Activated CD8-positive, alpha-beta memory T cell treated with anti-CD3 and anti-CD28 coated beads for 24 hours (primary cell): ENCODE measurements around the gene CHCHD6.

Source experiments
- DNase-seq: peaks from one replicate; pipeline ENCODE4 v3.0.0-alpha.2; 2020

CHCHD6 gene

DNA sequence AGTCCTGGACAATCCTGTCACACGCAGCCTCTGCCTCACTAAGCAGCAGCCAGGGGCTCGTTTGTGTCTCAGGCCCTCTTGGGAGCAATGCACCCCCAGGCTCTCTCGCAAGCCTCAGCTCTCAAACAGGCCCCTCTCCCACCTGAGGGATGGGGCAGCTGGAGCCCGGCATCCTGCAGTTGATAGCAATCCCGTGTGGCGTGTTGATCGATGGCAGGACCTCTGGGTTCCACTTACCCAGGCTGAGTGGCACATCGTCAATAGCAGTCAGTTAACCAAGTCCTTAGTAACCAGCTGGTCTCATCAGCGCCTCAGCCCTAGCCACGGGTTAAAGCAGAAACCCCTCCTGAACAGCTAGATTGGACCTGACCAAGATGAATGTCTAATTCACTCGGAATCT lies 242.4 kb downstream of the CHCHD6 start:
- DNase-seq: no peak

DNA sequence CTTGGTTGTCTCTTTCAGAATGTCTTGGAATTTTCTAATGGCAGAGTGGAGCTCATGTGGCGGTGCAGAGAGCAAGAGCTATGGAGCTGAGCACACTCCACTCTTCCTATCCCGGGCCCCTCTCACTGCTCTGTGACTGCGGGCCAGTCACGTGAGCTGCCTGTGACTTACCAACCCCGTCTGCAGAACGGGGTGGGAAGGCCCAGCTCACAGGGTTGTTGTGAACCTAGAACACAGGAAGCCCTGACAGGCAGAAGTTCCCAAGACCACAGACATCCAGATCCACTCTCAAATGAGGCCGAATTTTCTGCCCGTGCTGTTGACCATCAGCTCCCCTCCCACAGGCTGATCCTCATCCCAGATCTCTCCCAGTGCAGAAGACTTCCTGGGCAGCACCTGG lies 243.4 kb downstream of the CHCHD6 start:
- DNase-seq: no peak

DNA sequence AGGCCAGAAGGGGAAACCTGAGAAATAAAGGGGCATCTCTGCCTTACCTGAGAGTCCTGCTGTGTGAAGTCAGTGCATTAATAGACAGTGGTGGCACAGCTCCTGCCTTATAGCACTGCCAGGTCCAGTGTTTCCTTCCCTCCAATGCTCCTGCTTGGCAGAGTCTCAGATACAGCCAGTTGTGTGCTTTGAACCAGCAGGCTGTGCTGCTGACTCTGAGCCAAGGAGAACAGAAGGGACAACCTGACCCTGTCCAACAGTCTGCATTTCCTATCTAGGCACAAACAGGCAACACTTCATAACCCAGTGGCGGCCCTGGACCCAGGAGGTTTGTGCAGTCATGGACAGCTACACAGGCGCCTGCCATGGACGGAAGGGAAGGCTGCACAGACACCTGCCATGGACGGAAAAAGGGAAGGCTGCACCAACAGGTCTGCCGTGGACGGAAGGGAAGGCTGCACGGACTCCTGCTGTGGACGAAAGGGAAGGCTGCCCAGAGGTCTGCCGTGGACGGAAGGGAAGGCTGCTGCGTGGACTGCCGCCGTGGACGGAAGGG lies 245.0 kb downstream of the CHCHD6 start:
- DNase-seq: no peak

DNA sequence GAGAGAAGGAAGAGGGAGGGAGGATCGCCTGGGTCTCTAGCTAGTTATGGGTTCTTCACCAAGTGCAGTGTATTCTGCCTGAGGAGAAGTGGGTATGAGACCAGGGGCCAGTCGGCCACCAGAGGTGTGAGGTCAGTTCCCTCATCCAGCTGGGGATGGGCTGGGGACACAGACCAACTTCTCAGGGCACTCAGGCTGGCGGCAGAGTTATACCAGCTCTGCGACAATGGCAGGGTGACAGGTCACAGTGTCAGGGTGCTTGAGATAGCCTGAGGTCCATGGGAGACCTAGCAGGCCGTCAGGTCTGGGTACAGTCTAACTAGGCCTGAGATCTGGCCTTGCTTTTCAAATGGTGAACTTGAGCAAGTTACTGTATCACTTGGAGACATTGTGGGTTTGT lies 247.5 kb downstream of the CHCHD6 start:
- DNase-seq: no peak

DNA sequence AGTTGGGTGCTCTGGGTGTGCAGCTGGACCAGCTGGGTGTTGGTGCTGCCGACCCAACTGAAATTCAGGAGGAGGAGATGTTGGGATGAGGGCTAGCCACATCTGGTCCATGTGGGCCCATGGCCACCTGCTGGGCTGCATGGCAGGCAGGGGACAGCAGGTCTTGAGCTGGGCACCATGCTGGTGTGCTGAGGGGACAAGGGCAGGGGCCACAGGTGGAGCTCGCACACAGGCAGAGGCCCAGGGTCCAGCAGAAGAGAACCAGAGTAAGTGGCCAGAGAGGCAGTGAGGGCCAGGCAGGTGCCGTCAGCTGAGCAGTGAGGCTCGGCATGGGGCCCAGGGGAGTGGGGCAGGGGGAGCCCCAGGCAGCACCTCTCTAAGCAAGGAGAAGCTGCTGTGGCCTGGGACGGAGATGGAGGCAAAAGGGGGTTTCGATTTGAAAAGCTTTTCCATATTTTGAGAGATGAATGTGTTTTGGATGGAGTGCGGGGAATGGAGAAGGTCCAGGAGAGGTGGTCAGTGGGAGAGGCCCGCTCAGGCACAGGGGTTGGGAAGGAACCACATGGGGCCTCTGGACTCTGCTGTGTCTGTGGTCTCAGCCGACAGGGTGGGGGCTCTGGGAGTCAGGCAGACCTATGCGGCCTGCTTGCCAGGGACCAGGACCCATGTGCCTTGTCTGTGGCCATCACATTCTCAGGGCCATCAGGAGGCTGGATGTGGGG lies 248.4 kb downstream of the CHCHD6 start:
- no peak for DNase-seq

DNA sequence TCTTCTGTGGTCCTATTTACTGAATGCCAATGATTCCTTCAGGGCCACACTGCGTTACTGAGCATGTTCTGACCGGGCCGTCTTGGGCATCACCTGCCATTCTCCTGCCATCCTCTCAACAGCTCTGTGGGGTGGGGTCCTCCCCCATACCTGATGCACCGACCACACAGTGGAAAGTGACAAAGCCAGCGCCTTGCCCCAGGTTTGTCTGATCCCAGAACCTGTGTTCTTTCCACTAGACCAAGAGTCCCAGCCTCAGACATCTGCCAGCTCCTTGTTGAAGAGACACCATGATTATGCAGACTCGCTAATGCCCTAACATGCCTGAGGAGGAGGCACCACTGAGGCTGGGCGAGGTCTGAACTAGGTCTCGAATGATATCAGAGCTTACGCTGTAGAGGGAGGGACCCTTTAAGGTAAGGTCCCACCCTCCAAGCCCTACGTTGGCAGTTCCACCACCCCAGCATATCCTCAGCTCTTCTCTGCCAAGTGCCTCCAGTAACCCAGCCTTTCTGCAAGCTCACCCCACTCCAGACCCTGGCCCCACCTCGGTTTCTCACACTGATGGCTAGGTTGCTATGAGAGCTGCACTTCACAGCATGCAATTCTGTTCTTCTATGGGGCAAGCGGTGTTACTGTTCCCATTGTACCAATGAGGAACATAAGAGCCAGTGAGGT lies 249.1 kb downstream of the CHCHD6 start:
- DNase-seq: no peak

DNA sequence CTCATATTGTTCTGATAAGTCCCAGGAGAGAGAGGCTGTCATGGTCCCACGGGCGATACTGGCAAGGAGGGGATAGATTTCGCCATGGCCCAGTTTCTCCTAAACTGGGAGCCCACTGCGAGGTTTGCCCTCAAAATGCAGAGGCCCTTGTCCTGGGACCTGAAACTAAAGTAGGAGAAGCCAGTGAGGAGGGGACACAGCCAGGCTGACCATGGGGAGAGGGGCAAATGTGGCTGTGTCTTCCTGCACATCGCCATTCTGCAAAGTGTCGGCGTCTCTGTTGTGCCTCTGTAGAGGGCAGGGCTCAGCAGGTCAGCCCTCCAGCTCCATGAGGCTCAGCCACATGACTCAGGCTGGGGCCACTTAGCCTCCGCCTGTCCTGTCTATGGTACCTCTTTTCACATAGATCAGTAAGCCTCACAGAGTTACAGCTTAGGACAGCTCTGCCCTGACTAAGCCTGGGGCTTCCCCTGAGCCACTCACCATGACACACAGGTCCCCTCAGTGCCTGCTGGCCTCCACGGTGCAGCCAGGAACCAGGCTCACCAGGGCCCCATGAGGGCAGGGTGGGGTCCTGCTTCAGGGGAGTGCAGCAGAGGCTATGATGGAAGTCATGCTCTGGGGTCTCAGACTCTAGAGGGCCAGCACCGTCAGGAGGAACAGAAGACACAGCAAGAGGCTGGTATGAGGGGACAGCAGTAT lies 250.3 kb downstream of the CHCHD6 start:
- no peak for DNase-seq

DNA sequence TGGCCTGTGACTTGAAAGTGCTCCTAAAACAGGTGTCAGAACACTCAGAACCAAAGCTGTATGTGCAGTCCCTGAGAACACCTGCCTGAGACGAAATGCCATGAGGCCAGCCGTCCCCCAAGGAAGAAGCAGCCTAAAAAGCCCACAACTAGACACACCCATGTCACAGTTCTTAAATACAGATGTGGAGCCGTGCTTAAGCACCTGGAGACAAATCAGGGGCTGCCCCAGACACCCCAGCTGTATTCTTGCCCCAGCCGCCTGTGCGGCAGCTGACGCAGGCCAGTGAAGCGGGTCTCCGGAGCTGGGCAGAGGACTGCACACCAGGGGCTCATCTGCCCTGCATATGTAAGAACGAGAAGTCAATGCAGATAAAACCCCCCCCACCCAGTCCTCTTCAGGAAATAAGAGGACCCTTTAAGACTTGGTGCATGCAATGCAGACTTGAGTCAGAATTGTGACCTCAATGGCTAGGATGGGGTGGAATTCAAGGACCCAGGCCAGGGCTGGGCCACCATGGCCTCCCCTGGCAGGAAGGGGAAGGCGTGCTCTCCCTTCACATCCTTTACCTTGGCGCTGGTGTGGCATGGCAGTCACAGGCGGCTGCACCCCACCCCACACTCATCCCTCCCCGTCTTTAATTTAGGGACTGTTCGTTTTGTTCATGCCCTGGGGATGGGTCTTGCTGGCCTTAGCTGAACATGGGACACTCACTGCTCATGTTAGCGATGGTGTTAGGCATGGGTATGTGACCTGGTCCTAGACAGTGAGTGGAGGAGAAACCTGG lies 251.2 kb downstream of the CHCHD6 start:
- DNase-seq: no peak

DNA sequence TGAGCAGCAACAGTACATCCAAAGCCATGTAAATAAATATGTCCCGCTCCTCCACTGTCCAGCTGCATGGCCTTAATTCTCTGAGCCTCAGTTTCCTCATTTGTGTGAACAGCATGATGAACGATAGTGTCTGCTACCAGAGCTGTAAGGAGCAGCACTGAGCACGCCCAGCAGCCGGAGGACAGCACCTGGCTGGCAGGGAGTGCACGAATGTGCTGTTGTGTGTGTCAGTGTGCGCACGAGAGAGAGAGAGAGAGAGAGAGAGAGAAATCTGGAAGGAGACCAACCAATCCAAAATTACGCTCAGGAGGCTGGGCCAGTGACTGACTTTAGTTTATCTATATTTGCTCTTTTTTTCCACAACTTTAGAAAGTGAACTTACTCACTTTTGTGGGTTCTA lies 252.3 kb downstream of the CHCHD6 start:
- DNase-seq: no peak

DNA sequence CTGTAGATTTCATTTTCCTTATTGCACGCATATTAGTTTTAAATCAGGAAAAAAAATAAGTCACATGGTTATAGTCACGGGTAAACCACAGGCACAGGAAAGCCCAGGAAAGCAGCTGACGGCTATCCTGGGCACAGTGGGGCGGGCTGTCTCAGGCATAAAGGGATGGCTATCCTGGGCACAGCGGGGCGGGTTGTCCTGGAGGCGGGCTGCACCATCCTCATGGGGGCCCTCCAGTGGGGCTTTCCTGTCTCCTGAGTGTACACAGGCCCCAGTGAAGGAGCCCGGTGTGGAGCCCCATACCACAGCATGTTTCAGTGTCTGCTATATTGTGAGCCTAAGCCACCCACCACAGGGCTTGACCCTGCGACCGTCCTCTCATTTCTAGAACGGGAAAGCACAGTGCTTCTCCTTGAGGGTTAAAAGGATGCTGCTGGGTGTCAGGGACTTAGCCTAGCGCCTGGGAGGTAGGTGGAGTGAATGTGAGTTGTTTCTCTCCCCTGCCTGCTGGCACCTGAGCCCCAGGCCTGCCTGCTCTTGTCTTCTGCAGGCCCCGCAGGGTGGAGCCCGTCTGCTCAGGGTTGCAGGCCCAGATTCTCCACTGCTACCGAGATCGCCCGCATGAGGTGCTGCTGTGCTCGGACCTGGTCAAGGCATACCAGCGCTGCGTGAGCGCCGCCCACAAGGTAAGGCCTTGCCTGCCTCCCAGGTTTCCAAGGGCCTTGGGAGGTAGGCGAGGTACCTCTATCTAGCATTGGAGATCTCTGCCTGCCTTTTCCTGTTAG lies 253.0 kb downstream of the CHCHD6 start:
- DNase-seq: no peak

DNA sequence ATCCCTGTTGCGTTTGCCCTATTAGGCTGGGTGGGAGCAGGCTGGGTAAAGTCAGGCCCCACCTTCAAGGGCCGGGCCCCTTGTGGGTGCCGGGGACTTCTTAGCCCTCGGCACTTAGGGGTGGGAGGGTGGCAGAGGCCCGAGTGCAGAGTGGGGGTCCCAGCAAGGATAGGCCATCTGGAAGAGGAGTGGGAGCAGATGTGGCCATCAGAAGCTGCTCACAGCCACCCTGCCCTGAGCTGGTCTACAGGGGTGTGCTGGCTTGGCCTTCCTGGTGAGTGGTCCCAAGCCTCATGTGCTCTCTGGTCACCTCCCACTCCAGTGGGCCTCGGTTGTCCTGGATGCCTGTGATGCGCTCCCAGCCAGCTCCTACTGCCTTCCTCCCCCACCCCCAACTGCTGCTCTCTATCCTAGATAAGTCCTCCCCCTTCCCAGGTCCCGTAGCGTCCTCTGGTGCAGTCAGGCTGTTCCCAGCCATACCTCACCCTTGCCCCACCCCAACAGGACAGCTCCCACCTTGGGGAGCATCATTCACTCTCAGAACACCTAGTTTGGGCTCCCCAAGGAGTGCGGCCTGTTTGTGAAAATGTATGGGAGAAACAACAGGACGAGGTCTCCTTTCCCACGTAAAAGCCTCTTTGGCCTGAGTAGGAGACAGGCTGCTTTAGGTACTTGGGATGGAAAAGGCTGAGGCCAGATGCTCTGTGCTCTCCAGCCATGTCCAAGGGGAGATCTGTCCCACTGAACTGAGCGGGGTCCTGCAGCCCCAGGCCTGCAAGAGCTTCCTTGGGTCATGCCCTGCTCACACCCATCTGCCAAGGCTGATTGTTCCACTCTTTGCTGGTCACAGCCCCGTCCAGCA lies 254.0 kb downstream of the CHCHD6 start:
- no peak for DNase-seq

DNA sequence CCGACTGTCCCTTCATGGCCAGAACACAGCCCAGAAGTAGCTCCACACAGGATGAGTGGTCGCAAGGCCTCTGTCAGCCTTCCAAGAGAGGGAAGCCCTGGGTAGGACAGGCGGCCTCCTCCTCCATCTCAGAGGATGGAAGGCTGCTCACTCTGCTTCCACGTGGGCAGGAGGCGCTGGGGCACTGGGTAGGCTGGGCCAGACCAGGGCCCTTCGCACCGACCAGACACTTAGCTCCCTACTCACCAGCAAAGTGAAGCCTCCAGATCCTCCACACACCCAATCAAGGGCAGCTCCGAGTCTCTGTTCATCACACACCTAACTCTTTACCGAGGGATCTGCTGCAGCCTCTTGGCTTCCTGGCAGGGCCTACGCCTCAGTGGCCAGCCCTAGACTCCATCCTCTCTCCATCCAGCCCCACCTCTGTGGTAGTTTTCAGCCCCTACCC lies 254.6 kb downstream of the CHCHD6 start:
- no peak for DNase-seq

DNA sequence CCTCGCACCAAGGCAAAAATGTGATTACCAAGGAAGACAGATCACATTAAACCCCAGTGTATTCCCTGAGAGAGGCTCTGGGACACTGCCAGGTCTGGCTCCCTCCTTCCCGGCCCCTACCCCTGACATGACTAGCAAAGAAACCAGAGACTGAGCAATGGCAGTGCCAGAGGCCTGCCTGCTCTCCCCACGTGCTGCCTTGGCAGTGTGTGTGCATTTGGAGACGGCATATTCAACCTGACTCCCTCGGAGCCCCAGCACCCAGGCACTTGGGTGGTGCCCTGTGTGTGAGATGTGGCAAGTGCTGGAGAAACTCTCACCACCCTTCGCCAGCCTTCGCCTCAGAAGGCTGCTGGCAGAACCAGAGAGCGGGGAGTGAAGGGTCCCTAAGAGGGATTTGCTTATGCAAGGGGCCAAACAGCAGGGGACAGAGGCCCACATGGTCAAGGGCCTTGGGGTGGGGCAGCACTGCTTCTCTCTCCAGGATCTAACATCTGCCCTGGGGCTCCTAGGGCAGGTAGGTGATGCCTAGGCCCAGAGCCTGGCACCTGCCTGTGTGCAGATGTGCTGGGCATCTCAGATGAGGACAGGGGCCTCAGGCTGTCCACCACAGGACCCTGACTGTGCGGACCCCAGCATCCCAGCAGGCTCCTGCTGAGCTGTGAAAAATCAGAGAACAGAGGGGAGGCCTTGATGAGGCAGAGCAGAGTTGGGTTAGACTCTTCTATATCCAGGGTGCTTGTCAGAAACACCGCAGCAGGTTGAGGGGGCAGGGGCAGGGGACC lies 255.3 kb downstream of the CHCHD6 start:
- no peak for DNase-seq

DNA sequence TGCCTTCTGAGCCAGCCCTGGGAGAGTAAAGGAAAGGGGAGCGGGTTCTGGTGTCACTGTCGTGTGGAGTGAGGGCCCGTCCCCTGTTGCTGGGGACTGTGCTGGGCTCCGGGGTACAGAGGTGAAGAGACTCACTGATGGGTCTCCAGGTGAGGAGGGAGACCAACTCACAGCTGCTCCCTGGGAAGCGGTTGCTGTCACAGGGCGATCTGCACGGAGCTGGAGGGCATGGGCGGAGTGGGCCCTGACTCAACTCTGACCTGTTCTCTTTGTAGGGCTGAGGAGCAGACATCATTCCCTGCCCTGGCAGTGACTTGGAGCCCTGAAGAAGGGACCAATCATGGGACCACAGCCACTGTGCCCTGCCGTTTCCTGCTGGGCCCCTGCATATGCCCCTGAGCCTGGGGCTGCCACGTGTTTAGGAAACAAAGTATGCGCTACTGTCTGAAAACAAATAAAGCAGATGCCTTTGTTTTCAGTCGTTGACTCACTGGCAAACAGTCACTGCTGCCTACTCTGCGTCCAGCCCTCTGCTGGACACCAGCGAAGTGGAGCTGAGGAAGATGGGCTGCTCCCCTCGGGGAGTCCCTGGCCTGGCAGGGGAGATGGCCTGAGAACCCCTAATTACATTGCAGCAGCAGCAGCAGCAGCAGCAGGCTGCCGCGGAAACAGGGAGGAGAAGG lies 256.0 kb downstream of the CHCHD6 start:
- no peak for DNase-seq

DNA sequence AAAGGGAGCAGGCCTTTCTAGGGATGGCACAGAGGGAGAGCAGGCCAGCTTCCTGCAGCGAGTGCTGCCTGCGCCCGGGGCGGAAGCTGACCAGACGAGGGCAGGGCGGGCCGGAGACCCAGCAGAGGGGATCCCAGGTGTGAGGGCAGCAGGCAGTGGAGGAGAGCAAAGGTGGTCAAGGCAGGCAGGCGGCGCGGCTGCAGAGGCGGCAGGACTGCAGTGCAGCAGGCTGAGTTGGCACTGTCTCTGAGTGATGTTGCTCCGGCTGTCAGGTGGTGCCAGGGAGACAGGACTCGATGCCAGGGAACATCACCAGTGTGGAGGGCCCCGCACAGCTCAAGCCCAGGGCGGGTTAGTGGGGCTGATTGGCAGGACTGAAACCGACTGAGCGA lies 256.6 kb downstream of the CHCHD6 start:
- no peak for DNase-seq

DNA sequence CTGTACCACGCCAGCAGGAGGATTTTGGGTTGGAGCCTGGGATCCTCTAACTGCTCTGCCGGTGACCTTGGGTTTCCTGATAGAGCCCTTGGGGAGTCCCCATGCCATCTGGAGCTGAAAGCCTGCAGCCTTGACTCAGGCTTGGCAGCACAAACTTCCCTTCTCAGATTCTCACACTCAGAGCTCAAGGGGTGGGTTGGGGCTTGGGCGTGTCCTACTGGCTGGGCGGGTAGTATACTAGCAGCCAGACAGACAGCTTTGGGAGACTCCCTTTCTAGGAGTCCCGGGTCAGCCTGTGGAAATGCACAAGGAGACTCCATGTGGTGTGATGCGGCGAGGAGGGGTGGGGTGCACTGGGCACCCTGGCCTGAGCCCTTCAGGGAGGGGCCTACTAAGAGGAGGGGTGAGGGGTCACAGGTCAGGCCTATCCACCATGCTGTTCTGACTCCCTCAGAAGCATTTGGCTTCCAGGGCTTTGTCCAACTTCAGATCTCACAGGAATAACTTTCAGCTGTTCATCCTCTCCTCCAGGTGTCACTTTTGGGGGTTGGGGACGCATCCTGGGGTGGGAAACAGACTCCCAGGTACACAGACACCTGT lies 257.3 kb downstream of the CHCHD6 start:
- no peak for DNase-seq

DNA sequence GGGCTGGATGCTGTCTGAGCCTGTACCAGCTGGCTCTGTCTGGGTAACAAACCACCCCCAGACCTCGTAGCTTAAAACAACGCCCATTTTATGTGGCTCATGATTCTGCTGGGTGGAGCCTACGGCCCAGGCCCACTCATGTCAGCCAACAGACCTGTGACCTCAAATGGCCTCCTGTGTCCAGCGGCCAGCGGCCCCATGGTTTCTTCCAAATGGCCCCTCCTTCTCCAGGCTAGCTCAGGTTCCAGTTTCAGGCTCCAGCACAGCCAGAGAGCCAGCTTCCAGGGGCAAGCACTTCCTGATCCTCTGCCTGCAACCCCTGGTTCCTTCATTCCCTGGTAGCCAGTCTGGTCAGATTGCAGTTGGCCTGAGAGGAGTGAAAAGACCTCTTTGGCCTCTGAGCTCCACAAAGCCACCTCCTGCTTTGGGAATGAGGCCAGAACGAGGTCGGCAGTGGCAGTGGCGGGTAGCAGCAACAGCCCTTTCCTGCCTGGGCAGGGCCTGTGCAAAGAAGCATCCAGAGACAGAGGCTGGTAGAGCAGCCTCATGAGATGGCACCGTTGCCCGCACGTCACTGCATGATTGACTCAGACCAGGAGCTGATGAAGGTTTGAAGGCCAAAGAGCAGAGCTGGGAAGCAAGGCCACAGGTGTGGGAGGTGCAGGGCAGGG lies 257.9 kb downstream of the CHCHD6 start:
- DNase-seq: no peak

DNA sequence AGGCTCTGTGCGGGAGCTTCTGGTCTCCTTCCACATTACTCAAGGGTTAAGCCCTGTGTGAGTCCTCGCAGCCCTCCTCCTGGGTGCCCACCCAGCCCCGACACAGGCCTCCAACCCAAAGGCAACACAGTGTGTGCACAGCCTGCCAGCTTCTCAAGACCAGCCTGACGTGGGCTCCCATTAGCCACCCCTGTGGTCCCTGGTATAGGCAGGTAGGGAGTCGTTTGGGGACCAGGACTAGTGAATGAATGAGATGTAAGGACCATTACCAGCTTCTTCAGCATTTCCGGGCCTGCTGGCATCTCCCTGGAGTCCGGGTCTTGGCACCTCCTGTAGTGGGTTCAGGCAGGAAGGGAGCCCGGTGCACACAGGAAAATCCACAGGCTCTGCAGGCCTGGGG lies 258.7 kb downstream of the CHCHD6 start:
- no peak for DNase-seq
